Ramos (cell line): ENCODE data around the gene FYB1.

Experiments
- in situ Hi-C: fragments of 300-500 bp; cut with MboI; formaldehyde crosslinking; loops from one replicate; pipeline ENCODE4 v1.14.3; 2022; ENCODE audit warnings: low sequenced_read_pairs; ENCODE audit not compliant: unreplicated experiment

FYB1 gene

DNA sequence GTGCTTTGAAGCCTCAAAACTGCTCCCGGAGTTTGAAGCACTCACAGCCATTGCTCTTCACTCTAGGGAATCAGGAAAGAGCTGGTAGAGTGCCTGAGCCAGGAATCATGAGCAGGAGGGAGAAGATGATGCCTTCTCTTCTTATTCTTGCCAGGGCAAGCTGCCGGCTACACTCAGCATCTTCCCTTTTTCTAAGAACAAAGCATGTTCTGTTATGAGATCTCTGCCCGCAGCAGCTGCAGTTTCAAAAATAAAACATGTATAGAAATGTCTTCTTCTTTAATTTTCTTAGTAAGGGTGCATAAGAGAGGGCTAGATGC is 87.3 kb downstream of the FYB1 start:
- in situ Hi-C loops: no loop called here

DNA sequence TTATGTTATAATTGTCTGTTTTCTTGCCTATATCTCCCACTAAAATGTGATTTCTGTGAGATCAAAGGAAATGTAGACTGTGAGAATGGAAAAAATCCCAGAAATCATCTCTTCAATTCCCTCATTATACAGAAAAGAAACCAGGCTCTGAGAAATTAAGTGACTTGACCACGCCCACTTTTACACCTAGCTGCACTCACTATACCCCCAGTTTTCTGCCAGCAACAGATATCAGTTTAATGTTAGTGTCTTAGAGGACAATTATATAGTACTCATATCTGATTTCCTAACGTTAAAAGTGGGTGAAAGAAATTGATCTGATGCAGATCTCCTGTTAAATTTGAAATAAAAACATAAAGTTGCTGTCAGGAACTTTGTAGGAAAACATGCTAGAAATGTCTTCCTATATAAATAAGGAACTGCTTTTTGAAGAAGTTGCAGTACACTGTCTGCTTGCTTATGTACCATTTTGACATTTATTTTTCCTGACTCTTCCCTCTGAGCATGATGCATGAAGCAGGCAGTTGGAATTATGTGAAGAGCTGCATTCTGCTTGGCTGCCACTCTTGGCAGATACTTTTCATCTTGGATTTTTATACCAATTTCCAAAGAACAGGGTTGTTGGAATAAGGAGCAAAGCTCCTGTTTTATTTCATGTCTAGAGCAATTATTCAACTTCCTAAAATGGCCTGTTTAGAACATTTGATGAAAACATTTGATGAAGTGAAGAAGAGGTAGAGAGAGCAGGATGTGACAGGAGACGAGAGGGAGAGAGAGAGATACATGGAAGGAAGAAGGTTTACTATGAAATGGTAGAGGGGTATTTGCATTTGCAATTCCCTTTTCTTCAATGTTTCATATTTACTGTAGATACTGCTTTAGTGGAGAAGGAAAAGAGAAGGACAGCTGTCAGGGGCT is 87.9 kb downstream of the FYB1 start:
- in situ Hi-C loops: no loop called here

DNA sequence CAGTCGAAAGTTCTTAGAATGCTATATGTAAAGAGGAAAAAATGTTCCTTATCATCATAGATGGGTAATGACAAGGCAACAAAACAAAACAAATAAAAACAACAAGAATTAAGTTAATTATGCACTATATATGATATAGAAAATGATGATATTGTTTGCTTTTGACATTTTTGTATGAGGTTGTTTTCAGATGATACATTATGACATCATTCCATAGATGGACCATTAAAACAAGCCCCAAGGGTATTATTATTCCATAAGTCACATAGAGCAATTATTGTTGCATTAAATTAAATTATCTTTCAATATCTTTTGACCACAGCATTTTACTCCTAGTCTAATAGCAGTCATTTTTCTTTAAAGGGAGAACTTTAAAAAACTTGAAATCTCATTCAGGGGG is 88.6 kb downstream of the FYB1 start:
- in situ Hi-C loops: no loop called here

DNA sequence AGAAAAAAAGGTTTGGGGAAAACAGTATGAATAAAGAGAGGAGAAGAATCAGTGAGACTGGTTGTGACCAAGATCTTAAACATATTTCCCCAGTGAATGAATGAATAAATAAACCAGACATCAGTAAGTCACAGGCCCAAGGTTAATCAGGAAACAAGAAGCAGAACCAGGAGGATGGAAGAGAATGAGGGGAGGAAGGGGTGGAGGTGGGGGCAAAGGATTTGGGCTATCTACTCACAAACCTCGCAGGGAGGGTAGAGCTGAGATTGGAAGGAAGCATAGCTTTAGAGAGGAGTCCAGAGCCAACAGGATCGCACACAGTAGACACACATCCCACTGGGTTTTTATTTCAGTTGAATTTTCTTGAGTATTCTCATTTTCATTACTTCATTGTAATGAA is 97.4 kb downstream of the FYB1 start:
- in situ Hi-C loops: no loop called here

DNA sequence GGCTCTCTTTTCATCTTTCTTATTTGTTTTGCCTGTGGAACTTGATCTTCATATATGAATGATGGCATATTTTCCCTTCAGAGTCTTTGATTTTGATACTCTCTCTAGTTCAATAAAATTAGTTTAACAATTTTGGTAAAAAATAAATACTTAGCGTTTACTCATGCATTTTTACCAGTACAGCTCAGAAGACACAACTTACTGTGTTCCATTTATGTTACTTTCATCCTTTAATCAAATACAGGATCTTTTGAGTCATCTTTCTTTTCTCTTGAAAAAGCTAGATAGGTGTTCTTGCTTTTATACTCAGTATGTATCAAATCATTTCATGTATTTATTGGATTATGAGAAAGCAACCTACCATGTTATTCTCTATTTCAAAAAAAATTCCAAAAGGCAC is 98.0 kb downstream of the FYB1 start:
- in situ Hi-C loops: no loop called here

DNA sequence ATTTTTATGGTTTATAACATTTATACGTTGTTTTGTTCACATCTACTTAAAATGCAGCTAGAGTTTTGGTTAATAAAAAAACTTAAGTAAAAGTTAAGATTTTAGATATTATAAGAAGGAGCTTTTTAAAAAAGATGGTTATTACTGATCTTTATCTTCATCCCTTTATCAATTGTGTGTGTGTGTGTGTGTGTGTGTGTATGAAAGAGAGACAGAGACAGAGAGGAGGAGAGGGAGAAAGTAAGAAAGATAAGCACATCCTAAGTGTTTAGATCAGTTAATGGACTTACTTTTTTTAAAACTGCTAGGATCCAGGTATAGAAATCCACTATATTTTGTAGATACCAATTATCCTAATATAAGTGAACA is 99.3 kb downstream of the FYB1 start:
- in situ Hi-C loops: no loop called here

DNA sequence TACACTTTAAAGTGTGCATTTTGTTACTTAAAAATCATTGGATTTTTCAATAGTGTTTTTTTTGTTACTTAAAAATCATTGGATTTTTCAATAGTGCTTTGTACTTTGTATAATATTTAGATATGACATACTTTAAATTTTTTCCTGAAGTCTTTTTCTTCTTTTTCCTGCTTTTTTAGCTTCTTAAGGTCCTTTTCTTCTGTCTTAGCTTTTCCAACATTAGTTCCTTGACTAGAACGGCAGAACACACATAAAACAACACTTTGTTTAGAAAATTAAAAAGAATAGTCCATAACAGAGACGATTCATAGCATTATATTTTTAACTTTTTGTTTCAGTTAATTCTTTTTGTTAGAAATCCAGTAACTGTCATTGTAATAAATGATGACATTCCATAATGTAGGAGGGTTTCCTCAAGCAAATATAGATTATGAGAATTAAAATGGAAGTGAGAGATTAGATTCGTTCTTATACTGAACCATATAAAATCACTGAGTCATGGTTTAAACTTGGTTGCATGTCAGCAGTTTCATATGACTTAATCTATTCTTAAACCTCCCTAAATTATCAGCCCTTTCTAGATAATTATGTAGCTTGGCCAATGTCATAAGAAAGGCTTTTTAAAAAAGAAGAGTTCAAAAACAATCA is 99.8 kb downstream of the FYB1 start:
- in situ Hi-C loops: no loop called here

DNA sequence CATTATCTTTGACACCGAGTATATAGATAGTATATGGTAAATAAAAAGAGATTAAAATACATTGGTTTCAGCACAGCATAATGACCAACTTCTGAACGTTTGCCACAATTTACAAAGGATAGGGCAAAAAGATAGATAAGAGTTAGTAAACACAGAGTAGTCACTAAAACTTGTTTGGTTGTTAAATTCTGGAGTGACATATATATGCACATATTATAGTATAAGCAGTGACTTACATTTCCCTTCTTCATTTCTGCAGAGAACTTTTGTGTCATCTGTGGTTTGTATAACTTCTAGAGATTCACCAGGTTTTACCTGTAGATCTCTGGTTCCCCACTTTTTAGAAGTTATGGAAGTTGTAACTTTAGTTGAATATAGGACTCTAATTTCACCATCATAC is 100.7 kb downstream of the FYB1 start:
- in situ Hi-C loops: no loop called here

DNA sequence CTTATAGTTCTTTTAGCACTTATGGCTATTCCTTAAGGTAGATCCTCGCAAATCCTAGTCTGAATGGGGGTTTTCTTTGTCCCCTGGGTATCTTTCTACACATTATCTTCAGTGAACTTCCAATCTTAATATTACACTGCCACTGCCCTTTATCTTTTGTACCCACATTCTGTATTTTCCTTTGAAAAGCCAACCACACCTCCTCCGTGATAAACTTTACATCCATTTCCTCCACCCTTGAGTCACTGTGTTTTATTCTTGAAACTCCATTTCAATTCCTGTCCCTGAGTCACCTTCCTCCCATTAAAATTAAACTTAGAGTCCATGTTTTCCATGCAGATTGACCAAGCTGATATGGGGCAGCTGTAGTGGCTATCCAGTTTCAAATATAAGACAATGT is 102.0 kb downstream of the FYB1 start:
- in situ Hi-C loops: no loop called here

DNA sequence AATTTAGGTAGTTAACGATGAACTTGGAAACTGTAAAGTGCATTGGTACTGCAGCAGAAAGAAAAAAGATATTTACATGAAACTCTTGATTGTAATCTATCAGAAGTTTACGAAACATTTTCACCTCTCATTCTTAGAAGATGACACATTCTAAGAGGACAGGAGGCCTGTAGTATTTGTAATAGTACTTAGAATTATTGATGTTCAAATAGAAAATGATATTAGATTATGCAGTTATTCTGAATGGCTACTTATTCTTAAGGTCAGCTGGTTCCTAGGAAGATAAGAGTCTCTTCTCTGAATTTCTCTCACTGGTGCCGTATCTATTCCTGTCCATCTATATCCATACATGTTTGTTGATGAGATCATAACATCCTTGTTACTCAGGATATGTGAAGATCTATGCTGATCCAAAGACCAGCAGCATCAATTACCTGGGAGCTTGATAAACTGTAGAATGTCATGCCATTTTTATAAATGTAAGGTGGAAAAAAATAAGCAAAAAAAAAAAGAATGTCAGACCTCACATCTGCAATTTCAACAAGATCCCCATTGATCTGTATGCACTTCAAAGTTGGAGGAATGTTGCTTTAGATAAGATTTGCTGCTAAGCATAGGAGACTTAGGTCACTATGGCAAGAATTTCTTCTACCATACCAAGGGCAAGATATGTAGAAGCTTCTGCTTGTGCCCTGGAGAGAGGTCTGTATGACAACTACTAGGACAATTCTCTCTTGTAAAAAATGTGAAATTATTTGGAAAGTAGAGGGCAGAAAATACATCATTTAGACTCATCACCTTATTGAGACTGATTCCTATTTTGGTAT is 102.8 kb downstream of the FYB1 start:
- in situ Hi-C loops: no loop called here

DNA sequence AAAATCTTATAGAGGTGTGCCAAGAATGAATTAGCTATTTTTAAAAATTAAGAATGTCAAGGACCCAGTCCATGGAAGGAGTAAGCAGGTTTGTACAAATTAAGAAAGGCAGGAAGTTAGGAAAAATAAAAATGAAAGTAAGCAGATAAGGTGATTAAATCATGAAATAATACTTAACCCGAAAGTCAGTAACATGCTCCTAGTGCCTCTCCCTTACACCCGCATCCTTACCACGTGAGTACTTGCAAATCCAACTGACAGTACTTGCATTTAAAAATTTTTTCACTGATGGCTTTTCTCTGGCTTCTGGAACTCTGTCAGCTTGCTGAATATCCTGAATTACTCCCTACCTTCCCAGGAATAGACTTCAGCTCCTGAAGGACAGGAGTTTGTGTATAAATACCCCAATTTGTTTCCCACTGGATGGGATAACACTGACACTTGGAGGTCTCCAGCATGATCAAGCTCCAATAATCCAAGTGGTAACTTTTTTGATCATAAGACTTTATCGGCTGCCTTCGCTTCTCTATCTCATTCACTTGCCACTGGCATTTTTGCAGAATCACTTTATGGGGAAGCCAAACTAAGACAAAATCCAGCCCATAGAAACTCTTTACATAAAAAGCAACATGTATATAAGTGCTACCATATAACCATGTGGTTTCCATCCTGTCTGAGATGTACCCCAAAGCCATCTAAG is 103.6 kb downstream of the FYB1 start:
- in situ Hi-C loops: no loop called here

DNA sequence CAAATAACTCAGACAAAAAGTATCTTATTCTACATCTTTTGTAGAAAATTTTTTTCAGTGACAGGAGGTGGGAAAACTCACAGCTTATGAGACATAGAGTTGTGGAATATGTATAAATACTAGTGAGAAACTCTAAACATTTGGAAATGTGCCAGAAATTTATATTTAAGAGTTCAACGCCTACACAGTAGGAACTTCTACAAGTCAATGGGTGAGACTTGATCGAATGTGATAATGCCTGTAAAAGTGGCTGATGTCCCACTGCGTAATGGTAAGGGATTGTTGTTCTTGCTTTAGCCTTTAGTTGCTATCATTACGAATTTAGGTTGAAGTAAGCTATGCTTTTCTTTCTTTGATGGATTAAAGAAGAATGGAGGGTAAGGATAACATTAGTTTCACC is 105.2 kb downstream of the FYB1 start:
- in situ Hi-C loops: no loop called here

DNA sequence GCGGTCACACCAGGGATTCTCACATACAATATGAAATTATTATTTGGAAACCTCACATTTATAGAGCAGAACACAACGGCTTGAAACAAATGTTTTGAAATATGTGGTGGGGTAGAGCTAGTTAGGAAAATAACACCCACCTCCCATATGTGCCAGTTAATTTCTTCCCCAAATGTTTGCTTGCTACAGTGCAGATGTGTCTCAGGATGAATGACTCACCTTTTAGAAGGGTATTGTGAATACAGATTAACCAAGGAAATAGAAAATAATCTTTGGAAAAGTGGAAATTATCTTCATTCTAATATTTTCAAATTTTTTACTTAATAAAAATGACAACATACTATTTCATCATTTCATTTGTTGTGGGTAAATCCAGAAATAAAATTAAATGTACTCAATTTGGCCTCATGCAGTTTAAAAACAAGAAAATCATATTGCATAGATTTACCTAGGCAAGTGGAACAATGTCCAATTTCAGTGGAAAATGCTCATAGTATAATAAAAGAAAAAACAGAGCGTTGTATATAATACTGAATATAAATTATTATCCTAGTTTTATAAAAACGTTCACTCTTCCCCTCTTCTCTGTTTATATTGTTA is 105.9 kb downstream of the FYB1 start:
- in situ Hi-C loops: no loop called here

DNA sequence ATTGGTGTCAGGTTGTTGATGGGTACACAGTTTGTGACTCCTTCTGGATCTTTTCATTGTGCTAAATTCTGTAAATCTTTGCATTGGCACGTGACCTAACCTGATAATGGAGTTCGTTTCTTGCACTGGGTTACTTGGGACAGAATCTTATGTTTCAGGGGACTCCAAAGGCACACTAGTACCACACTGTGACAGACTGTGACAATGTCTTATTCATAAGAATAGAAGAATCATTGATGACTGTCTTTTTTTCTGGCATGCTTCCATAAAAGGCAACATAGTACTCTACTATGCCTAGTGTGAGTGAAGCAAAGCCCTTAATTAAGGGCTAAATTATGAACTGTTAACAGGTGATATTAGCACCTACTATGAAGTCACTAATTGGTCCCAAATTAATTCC is 109.8 kb downstream of the FYB1 start:
- in situ Hi-C loops: no loop called here

DNA sequence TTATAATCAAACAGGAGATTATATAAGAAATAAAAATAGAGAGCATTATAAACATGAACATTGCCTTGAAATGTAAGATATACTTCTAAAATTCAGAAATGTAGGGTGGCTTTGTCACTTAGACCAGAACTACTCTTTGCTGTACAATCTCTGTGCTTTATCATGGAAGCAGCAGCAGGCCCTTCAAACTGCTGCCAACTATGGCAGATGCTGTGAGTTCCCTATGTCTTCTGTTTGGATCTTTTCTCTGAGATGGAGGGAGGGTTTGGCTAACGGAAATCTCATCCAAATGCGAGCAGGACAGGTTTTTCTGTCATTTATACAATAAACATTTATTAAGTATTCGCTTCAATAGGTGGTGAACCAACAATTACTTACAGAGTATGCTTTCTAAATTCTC is 110.4 kb downstream of the FYB1 start:
- in situ Hi-C loops: no loop called here

DNA sequence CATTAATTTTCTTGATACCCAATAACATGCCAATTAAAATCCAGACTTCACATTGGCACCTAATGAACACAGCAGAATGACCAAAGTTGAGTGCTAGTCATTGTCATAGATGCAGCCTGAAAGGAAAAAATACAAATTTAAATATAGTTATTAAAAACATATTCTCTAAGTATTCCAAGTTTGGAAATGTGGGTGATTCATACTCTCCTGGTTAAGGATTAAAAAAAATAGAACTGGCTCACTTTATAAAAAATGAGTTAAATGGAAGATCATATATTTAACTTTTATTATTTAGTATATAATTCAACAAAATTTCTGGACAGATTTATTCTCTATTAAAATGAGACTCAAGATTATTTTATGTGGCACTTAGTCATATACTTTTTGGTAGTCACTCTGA is 112.0 kb downstream of the FYB1 start:
- in situ Hi-C loops: no loop called here

DNA sequence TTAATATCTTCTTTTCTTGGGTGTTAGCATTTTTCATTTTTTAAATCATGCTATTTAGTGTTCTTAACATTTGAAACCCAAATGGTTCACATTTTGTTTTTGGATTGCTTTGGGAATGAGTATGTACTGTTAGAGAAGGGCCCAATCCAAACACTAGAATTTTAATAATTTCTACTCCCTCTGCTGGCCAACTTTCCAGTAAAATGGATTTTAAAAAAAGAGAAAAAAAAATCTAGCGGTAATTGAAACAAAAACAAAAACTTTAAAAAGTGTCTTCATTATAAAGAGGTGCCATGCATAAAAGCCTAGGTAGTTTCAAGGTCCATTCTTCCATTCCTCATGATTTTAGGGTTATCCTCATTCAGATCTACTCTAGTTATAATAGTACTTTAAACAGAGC is 113.0 kb downstream of the FYB1 start:
- in situ Hi-C loops: no loop called here

DNA sequence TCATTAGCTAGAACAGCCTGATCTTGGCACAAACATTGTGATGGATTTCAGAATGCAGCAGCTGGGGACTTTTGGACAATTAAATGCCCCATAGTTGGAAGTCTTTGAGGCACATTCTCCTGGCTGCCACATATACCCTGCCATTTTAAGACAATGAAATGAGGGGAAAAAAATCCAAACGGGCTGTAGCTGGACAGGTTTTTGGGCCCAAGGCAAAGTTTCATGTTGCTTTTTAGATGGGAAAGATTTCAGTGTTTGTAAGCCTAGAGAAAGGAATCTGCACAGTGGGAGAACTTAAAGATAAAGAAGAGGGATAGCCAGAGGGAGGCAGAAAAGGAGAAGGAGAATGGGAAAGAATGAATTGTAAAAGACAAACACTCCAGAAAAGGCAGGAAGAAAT is 115.1 kb downstream of the FYB1 start:
- in situ Hi-C loops: no loop called here

DNA sequence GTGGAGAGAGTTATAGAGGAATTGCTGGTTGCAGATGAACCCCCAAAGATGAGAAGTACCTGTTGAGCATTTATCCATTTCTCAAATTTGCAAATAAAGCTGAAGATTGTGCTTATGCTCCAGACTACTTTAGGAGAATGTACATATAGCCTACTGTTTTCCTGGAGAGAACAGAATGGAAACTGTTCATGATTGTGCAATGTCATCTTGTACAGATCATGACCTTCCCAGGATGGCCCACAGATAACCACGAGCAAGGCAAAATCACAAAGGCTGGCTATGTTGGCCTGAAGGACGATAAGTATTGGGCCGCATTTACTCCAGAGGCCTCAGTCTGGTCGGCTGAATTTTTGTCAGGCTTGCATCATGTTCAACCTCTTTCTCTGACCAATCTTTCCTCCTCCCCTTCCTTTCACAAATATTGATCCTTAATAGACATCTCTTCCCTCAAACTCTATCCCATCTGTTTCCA is 116.6 kb downstream of the FYB1 start:
- in situ Hi-C loops: no loop called here

DNA sequence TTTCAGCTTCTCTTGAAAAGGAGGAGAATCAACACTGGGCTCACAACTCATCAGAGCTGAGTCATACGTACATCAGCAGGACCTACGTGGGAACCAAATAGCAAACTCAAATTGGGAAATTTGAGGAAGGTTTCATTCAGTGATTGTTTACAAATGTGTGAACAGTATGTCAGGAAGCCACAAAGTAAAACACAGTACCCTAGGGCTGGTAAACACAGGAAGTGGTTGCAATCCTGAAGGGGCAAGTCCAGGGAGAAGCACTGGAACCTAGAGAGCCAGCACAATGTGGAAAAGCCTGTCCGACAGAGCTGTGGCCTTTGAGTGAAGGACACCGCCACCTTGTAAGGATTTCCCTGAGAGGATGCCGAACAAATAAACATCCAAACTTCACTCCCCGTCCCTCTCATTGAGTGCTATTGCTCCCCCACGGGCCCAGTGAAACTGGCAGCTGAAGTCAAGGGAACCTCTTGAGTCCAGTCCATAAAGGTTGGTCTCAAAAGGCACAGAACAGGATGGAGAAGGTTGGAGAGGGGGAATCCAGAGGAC is 118.4 kb downstream of the FYB1 start:
- in situ Hi-C loops: no loop called here
